Naive thymus-derived CD8-positive, alpha-beta T cell (primary cell): ENCODE results near the gene ADRB2. TPM values are rescaled to one million over a fixed set of nuclear protein-coding genes. Genes with fewer than 3 reads are reported as not detected.
A peak's percentile ranks its signal among the peaks of the same experiment; 100 is the strongest.

Experiments
- ATAC-seq, 2 donors: fragments of 150-1000 bp; cut with Tn5 transposase in 1 of 2; sonication (Bioruptor Pico), chemical (Tn5 transposase) in 1 of 2; 1 replicate in 1 of 2; 2 replicates in 1 of 2; pipeline ENCODE4 v1.10.0; 2021; ENCODE audit warnings: mild to moderate bottlenecking in 2 of 2, moderate library complexity in 2 of 2
- POLR2A ChIA-PET: fragments of 350-600 bp; sonication (Branson Sonifier 250); formaldehyde crosslinking; loops from one replicate; lab custom pipeline; 2021; ENCODE audit warnings: antibody characterized with exemption; lab: Charles Lee
- DNase-seq, 10 donors: peaks; one replicate each; pipeline versions ENCODE4 v3.0.0 to v3.0.0-alpha.2; 2020 to 2022
- H3K27ac Mint-ChIP-seq, 10 donors: one replicate each; pipeline ENCODE4 v1.8.0; 2020 to 2022; ENCODE audit warnings: mild to moderate bottlenecking in 10 of 10, mixed read lengths in 10 of 10, moderate library complexity in 4 of 10, inconsistent platforms in 1 of 10
- H3K27me3 Mint-ChIP-seq, 5 donors: one replicate each; pipeline ENCODE4 v1.8.0; 2021 to 2022; ENCODE audit warnings: mixed read lengths in 5 of 5
- H3K36me3 Mint-ChIP-seq, 3 donors: one replicate each; pipeline ENCODE4 v1.8.0; 2020 to 2022; ENCODE audit warnings: mixed read lengths in 3 of 3, mild to moderate bottlenecking in 2 of 3, inconsistent platforms in 1 of 3
- H3K4me1 Mint-ChIP-seq, 4 donors: one replicate each; pipeline ENCODE4 v1.8.0; 2021 to 2022; ENCODE audit warnings: mixed read lengths in 4 of 4
- H3K4me3 Mint-ChIP-seq, 10 donors: one replicate each; pipeline ENCODE4 v1.8.0; 2020 to 2022; ENCODE audit warnings: mild to moderate bottlenecking in 10 of 10, mixed read lengths in 10 of 10, moderate library complexity in 6 of 10, inconsistent platforms in 1 of 10
- H3K9me3 Mint-ChIP-seq, 9 donors: one replicate each; pipeline ENCODE4 v1.8.0; 2020 to 2022; ENCODE audit warnings: mixed read lengths in 9 of 9, mild to moderate bottlenecking in 3 of 9, inconsistent platforms in 1 of 9, moderate library complexity in 1 of 9
- polyA plus RNA-seq, 3 donors: library from polyadenylated mRNA; unstranded; fragments of 300-500 nt; fragmentation: Illumina TruSeq; gene quantifications; one replicate each; pipeline ENCODE4 v1.2.3, GENCODE V29; 2021
- total RNA-seq, 8 experiments: library from RNA in 2 of 8; stranded (reverse) in 2 of 8; gene quantifications; one replicate each; pipeline ENCODE4 v1.2.3 and lab custom pipeline; 2021 to 2026

ADRB2 gene
- total and polyA plus RNA-seq, 5 experiments from 2014 or later = 0.33 to 12.9 (median 2.1) TPM; not detected in 1

DNA sequence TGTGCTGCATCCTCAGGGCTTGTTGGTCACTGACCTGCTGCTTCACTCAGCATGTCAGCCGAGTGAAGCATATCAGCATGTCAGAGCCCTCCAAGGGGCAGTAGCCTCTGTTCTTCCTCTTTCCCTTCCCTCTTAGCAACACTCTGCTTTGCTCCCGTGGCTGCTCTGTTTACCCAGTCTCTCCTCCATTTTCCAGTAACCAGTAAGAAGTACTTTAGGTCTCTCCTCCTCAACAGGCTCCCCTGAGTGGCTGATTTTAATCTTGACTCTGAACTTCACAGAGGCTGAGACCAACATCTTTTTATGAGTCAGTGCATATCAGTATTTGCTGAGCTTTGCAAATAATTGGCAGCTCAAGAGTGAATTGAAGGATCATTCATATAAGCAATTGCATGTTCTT lies 18.6 kb upstream of the ADRB2 start:
- peaks cover 0 to 1% (median 0%) of the 10 kb centered on the region in 9 donors for H3K9me3 Mint-ChIP-seq
- H3K27me3 Mint-ChIP-seq = no peaks in the 10 kb centered on the region
- ATAC-seq = no peak
- peak overlapping the region in 3 of 10 donors; percentile 4 to 19 (median 5) for H3K4me3 Mint-ChIP-seq
- no peak for DNase-seq
- H3K4me1 Mint-ChIP-seq = peaks cover 18 to 70% (median 39%) of the 10 kb centered on the region in 4 donors
- POLR2A ChIA-PET = interaction anchor here (0.6 kb wide), 1 partner anchor 1976 kb away, joined by 4 read pairs; no protein-coding TSS in a partner anchor
- H3K27ac Mint-ChIP-seq = peak overlapping the region in 9 of 10 donors; percentile 52 to 98 (median 77)
- no peaks in the 10 kb centered on the region for H3K36me3 Mint-ChIP-seq

DNA sequence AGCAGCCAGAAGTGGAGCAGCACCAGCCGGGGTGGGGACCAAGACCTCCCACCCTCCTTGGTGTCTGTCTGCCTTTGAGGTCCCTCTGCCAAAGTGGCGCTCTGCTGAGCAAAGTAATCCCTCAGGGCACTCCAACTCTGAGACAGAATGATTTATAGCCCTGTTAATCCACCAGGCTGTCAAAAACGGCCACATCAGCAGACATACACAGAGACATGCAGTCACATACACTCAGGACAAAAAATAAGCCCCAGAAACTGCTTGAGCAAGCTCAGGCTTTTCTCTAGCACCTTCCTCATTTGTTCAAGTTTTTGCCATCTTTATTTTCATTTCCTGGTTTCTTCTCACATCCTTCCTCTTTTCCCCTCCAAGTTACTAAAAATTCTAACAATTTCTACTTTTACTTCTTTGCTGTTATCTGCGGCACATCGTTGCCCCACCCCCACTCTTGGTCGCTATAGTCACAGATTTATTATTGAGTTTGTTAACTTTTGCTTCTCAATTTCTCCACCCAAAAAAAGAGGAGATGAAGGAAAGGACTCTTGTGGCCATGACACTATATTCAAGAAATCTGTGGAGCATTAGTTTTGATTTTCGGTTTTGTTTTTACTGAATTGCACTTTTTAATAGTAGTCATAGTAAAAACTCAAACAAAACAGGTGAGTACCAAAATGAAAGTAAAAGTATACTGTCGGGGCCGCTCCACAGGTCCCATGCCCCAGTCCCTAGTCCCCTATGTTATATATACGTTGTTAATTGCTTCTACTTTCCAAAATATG lies 17.4 kb upstream of the ADRB2 start:
- DNase-seq (peak in 7 of 10 donors; percentile 12 to 68 (median 45)), ATAC-seq (peak; percentile 83 to 84)
- Mint-ChIP-seq H3K27ac (peak overlapping the region; percentile 84 to 98 (median 96)), H3K4me1 (peaks cover 18 to 76% (median 39%) of the 10 kb centered on the region in 4 donors), H3K36me3 (no peaks in the 10 kb centered on the region), H3K27me3 (no peaks in the 10 kb centered on the region), H3K4me3 (peak overlapping the region; percentile 85 to 97 (median 92)), H3K9me3 (no peaks in the 10 kb centered on the region)
- POLR2A ChIA-PET = interaction anchor here (1.9 kb wide), 1 partner anchor 17 kb away, joined by 5 read pairs; the partner anchor contains the start of gene ADRB2

DNA sequence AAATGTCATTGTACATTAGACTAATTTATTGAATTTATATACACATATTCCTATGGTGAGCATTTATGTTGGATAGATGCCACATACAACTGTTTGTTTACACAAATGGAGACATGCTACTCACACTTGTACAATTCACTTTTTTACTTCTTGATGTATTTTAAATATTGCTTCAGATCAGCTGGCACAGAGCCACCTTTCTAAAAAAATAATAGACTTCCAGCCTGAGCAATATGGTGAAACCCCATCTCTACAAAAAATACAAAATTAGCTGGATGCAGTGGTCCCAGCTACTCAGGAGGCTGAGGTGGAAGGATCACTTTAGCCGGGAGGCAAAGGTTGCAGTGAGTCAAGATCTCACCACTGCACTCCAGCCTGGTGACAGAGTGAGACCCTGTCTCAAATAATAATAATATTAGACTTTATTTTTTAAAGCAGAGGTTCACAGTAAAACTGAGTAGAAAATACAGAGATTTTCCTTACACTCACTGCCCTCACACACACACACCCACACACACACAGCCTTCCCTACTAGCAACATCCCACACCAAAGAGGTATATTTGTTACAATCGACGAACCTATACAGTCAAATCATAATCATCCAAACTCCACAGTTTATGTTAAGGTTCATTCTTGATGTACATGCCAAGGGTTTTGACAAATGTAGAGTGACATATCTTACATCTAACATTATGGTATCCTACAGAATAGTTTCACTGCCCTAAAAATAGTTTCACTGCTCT lies 16.5 kb upstream of the ADRB2 start:
- Mint-ChIP-seq H3K4me1 (peaks cover 18 to 76% (median 39%) of the 10 kb centered on the region in 4 donors), H3K36me3 (no peaks in the 10 kb centered on the region), H3K27ac (peak overlapping the region; percentile 84 to 98 (median 96)), H3K4me3 (peak overlapping the region; percentile 85 to 97 (median 92)), H3K27me3 (no peaks in the 10 kb centered on the region), H3K9me3 (no peaks in the 10 kb centered on the region)
- ATAC-seq = no peak
- peak in 1 of 10 donors; percentile 7 for DNase-seq
- POLR2A ChIA-PET = interaction anchor here (1.9 kb wide), 1 partner anchor 16 kb away, joined by 5 read pairs; the partner anchor contains the start of gene ADRB2

DNA sequence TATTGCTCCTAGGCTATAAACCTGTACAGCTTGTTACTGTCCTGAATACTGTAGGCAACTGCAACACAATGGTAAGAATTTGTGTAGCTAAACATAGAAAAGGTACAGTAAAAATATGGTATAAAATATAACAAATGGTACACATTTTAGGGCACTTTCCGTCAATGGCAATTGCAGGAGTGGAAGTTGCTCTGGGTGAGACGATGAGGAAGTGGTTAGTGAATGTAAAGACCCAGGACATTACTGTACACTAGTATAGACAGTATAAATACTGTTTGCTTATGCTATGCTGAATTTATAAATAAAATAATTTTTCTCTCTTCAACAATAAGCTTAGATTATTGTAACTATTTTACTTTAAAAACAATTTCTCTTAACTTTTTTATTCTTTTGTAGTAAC lies 15.6 kb upstream of the ADRB2 start:
- Mint-ChIP-seq H3K27me3 (no peaks in the 10 kb centered on the region), H3K9me3 (no peaks in the 10 kb centered on the region), H3K4me1 (peaks cover 17 to 69% (median 37%) of the 10 kb centered on the region in 4 donors), H3K36me3 (no peaks in the 10 kb centered on the region), H3K4me3 (peak overlapping the region in 6 of 10 donors; percentile 0 to 97 (median 74)), H3K27ac (peak overlapping the region in 4 of 10 donors; percentile 88 to 98 (median 95))
- POLR2A ChIA-PET = interaction anchor here (1.9 kb wide), 1 partner anchor 15 kb away, joined by 5 read pairs; the partner anchor contains the start of gene ADRB2
- DNase-seq = no peak
- no peak for ATAC-seq

DNA sequence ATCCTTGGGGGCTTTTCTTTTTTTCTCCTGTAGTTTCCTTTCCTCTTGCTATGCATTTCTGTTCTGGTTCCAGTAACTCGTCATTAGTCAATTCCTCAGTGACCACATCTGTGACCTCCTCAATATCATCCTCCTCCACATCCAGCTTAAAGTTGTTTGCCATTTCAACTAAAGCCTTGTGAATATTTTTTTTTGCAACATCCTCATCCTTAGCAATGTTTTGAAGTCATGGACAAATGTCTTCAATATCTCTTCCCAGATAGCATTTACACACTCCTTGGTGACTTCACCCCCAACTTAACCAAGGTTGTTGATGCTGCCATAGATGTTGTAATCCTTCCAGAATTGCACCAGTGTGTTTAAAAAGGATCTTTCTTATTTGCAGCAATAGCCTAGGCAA lies 14.7 kb upstream of the ADRB2 start:
- H3K4me3 Mint-ChIP-seq = no peak overlapping the region
- peaks cover 0 to 7% (median 0%) of the 10 kb centered on the region in 5 donors for H3K27me3 Mint-ChIP-seq
- peaks cover 17 to 66% (median 36%) of the 10 kb centered on the region in 4 donors for H3K4me1 Mint-ChIP-seq
- no peak for DNase-seq
- no peaks in the 10 kb centered on the region for H3K36me3 Mint-ChIP-seq
- no peaks in the 10 kb centered on the region for H3K9me3 Mint-ChIP-seq
- ATAC-seq = no peak
- peak overlapping the region in 1 of 10 donors; percentile 3 for H3K27ac Mint-ChIP-seq
- POLR2A ChIA-PET = no interaction called here

- H3K27ac Mint-ChIP-seq = no peak overlapping the region
- H3K9me3 Mint-ChIP-seq = no peaks in the 10 kb centered on the region
- POLR2A ChIA-PET = no interaction called here
- H3K4me1 Mint-ChIP-seq = peaks cover 9 to 44% (median 17%) of the 10 kb centered on the region in 4 donors
- no peak overlapping the region for H3K4me3 Mint-ChIP-seq
- no peaks in the 10 kb centered on the region for H3K36me3 Mint-ChIP-seq
- ATAC-seq (no peak), DNase-seq (no peak)
- peaks cover 0 to 28% (median 1%) of the 10 kb centered on the region in 5 donors for H3K27me3 Mint-ChIP-seq
These were observed 11.3 kb upstream of the ADRB2 start for GRCh38 chr5:148815086-148815485.

GRCh38 chr5:148815578-148815977 lies 10.8 kb upstream of the ADRB2 start:
- Mint-ChIP-seq H3K36me3 (no peaks in the 10 kb centered on the region), H3K4me3 (no peak overlapping the region), H3K27me3 (peaks cover 0 to 28% (median 1%) of the 10 kb centered on the region in 5 donors), H3K27ac (no peak overlapping the region), H3K4me1 (peaks cover 5 to 41% (median 13%) of the 10 kb centered on the region in 4 donors), H3K9me3 (no peaks in the 10 kb centered on the region)
- DNase-seq = no peak
- POLR2A ChIA-PET = no interaction called here
- no peak for ATAC-seq

DNA sequence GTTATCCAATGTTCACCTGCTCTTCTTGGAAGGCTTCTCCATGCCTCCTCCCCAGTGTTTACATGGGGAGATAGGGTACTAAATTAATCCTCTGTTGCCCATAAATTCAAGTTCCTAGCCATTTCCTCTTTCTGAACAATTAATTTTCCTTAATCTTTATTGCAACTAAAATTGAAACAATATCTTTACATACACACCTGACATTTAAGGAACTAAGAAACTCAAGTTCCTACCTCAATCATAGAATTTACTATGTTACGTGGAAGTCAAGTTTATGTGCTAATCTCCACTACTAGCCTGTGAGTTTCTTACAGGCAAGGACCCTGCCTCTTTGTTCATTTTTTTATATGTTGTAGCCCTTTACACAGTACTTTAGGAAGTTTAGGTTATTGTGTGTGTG lies 10.1 kb upstream of the ADRB2 start:
- H3K27me3 Mint-ChIP-seq = peaks cover 0 to 28% (median 1%) of the 10 kb centered on the region in 5 donors
- H3K4me1 Mint-ChIP-seq = peaks cover 5 to 38% (median 8%) of the 10 kb centered on the region in 4 donors
- H3K36me3 Mint-ChIP-seq = no peaks in the 10 kb centered on the region
- no peak overlapping the region for H3K4me3 Mint-ChIP-seq
- no peak for ATAC-seq
- H3K27ac Mint-ChIP-seq = no peak overlapping the region
- H3K9me3 Mint-ChIP-seq = no peaks in the 10 kb centered on the region
- DNase-seq = no peak
- POLR2A ChIA-PET = no interaction called here

DNA sequence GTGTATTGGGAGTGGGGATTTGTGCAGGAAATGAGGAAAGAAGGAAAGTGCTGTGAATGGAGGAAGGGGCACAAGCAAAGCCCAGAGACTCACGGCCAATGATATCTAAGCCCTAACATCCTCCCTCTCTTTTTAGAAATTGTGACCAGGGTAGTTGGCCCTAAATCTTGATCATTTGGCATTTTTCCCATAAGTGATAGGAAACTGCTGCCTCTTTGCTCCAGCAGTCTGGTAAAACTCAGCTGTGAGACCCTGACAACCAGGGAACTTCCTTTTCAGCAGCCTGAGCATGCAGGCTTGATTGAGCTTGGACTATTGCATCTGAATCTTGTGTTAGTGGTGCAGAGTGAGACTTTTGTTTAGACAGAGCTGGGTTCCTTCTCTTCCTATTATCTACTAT lies 9.6 kb upstream of the ADRB2 start:
- ATAC-seq = no peak

GRCh38 chr5:148817606-148818005 lies 8.8 kb upstream of the ADRB2 start:
- no peak for DNase-seq
- ATAC-seq = no peak
- POLR2A ChIA-PET = no interaction called here
- H3K27me3 Mint-ChIP-seq = peaks cover 0 to 28% (median 1%) of the 10 kb centered on the region in 5 donors
- H3K36me3 Mint-ChIP-seq = no peaks in the 10 kb centered on the region
- peaks cover 0 to 34% (median 3%) of the 10 kb centered on the region in 4 donors for H3K4me1 Mint-ChIP-seq
- H3K4me3 Mint-ChIP-seq = no peak overlapping the region
- H3K9me3 Mint-ChIP-seq = no peaks in the 10 kb centered on the region
- peak overlapping the region in 2 of 10 donors; percentile 0 to 3 for H3K27ac Mint-ChIP-seq

More for the DNA sequence above, 9.6 kb upstream of the ADRB2 start:
- no peak overlapping the region for H3K27ac Mint-ChIP-seq
- POLR2A ChIA-PET = no interaction called here
- H3K27me3 Mint-ChIP-seq = peaks cover 0 to 28% (median 1%) of the 10 kb centered on the region in 5 donors
- no peak overlapping the region for H3K4me3 Mint-ChIP-seq
- no peaks in the 10 kb centered on the region for H3K9me3 Mint-ChIP-seq
- peaks cover 3 to 35% (median 5%) of the 10 kb centered on the region in 4 donors for H3K4me1 Mint-ChIP-seq
- no peak for DNase-seq
- H3K36me3 Mint-ChIP-seq = no peaks in the 10 kb centered on the region

DNA sequence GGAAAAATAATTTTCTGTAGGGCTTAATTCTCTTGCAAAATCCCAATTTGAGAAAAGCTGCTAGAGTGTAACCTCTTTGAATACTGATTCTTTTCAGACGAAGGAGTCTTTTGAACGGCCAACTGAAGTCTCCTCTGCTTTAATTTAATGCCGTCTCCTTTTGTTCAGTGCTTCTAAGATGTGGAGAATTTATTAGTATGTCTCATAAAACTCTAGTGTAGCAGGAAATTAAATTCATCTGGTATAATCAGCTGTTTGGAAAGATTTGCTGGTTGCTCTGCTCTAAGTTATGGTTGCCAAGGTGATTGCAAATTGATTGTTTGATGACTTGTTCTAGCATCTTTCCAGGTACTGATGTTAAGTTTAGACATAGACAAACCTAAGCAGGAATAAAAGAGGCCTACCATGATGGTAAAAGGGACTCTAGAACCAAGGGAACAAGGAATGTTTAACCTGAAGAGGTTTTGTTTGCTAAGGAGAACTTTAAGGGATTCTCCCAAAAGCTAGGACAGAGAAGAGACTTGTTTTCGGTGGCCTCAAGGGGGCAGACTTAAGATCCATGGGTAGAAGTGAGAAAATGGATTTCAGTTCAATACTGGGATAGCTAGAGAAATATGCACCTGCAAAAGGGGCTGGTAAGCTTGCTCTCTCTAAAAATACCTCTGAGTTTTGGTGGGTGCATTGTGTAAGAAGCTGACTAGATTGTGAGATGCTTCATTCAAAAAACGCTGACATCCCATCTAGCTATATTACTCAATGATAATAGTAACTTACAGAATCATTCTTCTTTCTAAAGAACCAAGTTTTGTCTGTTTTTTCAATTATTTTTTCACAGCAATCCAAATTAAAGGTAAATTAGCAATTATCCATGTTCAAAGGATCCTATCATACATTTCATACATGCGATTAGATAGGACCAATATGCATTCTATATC lies 5.7 kb upstream of the ADRB2 start:
- Mint-ChIP-seq H3K27ac (no peak overlapping the region), H3K4me3 (no peak overlapping the region), H3K4me1 (peaks cover 4 to 46% (median 7%) of the 10 kb centered on the region in 4 donors), H3K9me3 (no peaks in the 10 kb centered on the region), H3K27me3 (peaks cover 0 to 28% (median 1%) of the 10 kb centered on the region in 5 donors), H3K36me3 (no peaks in the 10 kb centered on the region)
- POLR2A ChIA-PET = interaction anchor here (0.9 kb wide), 1 partner anchor 137 kb away, joined by 4 read pairs; no protein-coding TSS in a partner anchor
- ATAC-seq (peak in 1 of 2 donors; percentile 41), DNase-seq (peak in 3 of 10 donors; percentile 20 to 36 (median 35))
